Muscle of leg (tissue), 16 donors: Measurements from ENCODE around the gene CRIP1. TPM values are rescaled to one million over a fixed set of nuclear protein-coding genes. Genes with fewer than 3 reads are reported as not detected.

Experiments
- DNase-seq: peaks from one replicate; pipeline ENCODE4 v3.0.0; 2013
- H3K27ac ChIP-seq: one replicate; pipeline ENCODE4 v1.5.1; 2013; ENCODE audit warnings: mild to moderate bottlenecking, low read length, control low read depth
- H3K27me3 ChIP-seq: one replicate; pipeline ENCODE4 v1.6.1; 2013; ENCODE audit warnings: low read length; ENCODE audit not compliant: control insufficient read depth, insufficient read depth
- H3K36me3 ChIP-seq: one replicate; pipeline ENCODE4 v1.6.1; 2013; ENCODE audit warnings: low read length; ENCODE audit not compliant: control insufficient read depth, insufficient read depth
- H3K4me1 ChIP-seq: one replicate; pipeline ENCODE4 v1.6.1; 2013; ENCODE audit warnings: low read length; ENCODE audit not compliant: control insufficient read depth, insufficient read depth
- H3K4me3 ChIP-seq: one replicate; pipeline ENCODE4 v1.5.1; 2013; ENCODE audit warnings: low read length, control low read depth
- H3K9me3 ChIP-seq: replicated peaks from 2 replicates; pipeline ENCODE4 v1.6.1; 2013; ENCODE audit warnings: low read depth, low read length; ENCODE audit not compliant: control insufficient read depth
- WGBS: methylation state at CpG from one replicate; pipeline ENCODE4 v1.1.5; 2013; ENCODE audit warnings: missing lambda C conversion rate; ENCODE audit not compliant: insufficient coverage; 5-methylcytosine and 5-hydroxymethylcytosine counted together
- long read RNA-seq, 11 donors: transcript quantifications; one replicate each; lab custom pipeline, GENCODE V29; 2026
- polyA plus RNA-seq, 8 donors: library from polyadenylated mRNA; unstranded; fragments of 120-200 nt; gene quantifications; one replicate each; pipeline versions ENCODE4 v1.2.1 to v1.2.3, GENCODE V29; 2013; ENCODE audit warnings: inconsistent platforms in 1 of 8, low replicate concordance in 1 of 8; ENCODE audit not compliant: insufficient read length in 8 of 8, insufficient read depth in 1 of 8
- total RNA-seq: library from RNA; stranded (reverse); fragments of 120-200 nt; gene quantifications from one replicate; pipeline ENCODE4 v1.2.4, GENCODE V29; 2013

The CRIP1 gene
- 39.3 TPM for total RNA-seq
- 10 to 100 TPM; 32.6 to 64.4 (median 56.7) TPM for polyA plus RNA-seq
- long read RNA-seq, donor 1, transcript CRIP1-201 (5 exons, 1,311 nt) = major isoform, 6 of 10 reads
- long read RNA-seq, donor 1, partial matches to known transcripts = 0 of 10 reads
- long read RNA-seq, donor 1, other reads (novel, unspliced or antisense) = 0 of 10 reads
- long read RNA-seq, donor 2, transcript CRIP1-201 (5 exons, 1,311 nt) = major isoform, 8 of 9 reads
- long read RNA-seq, donor 2, partial matches to known transcripts = 0 of 9 reads
- long read RNA-seq, donor 2, other reads (novel, unspliced or antisense) = 0 of 9 reads
- long read RNA-seq, donor 3, transcript CRIP1-201 (5 exons, 1,311 nt) = major isoform, 20 of 24 reads
- long read RNA-seq, donor 3, partial matches to known transcripts = 0 of 24 reads
- long read RNA-seq, donor 3, other reads (novel, unspliced or antisense) = 0 of 24 reads
- long read RNA-seq, donor 4, transcript CRIP1-201 (5 exons, 1,311 nt) = major isoform, 33 of 39 reads
- long read RNA-seq, donor 4, partial matches to known transcripts = 0 of 39 reads
- long read RNA-seq, donor 4, other reads (novel, unspliced or antisense) = 0 of 39 reads
- long read RNA-seq, donor 5, transcript CRIP1-201 (5 exons, 1,311 nt) = major isoform, 68 of 78 reads
- long read RNA-seq, donor 5, transcript CRIP1-205 (4 exons, 638 nt) = minor isoform, 6 of 78 reads
- long read RNA-seq, donor 5, partial matches to known transcripts = 0 of 78 reads
- long read RNA-seq, donor 5, other reads (novel, unspliced or antisense) = 0 of 78 reads
- long read RNA-seq, donor 6, transcript CRIP1-201 (5 exons, 1,311 nt) = major isoform, 36 of 42 reads
- long read RNA-seq, donor 6, partial matches to known transcripts = 0 of 42 reads
- long read RNA-seq, donor 6, other reads (novel, unspliced or antisense) = 0 of 42 reads
- long read RNA-seq, donor 7, transcript CRIP1-204 (2 exons, 1,443 nt) = minor isoform, 6 of 79 reads
- long read RNA-seq, donor 7, transcript CRIP1-201 (5 exons, 1,311 nt) = major isoform, 62 of 79 reads
- long read RNA-seq, donor 7, transcript CRIP1-205 (4 exons, 638 nt) = minor isoform, 6 of 79 reads
- long read RNA-seq, donor 7, transcript CRIP1-206 (3 exons, 2,241 nt) = minor isoform, 5 of 79 reads
- long read RNA-seq, donor 7, partial matches to known transcripts = 0 of 79 reads
- long read RNA-seq, donor 7, other reads (novel, unspliced or antisense) = 0 of 79 reads
- long read RNA-seq, donor 8, transcript CRIP1-201 (5 exons, 1,311 nt) = major isoform, 40 of 53 reads
- long read RNA-seq, donor 8, partial matches to known transcripts = 6 of 53 reads
- long read RNA-seq, donor 8, other reads (novel, unspliced or antisense) = 0 of 53 reads
- long read RNA-seq, donor 9, transcript CRIP1-201 (5 exons, 1,311 nt) = major isoform, 37 of 44 reads
- long read RNA-seq, donor 9, partial matches to known transcripts = 0 of 44 reads
- long read RNA-seq, donor 9, other reads (novel, unspliced or antisense) = 0 of 44 reads
- long read RNA-seq, donor 10, transcript CRIP1-205 (4 exons, 638 nt) = minor isoform, 5 of 63 reads
- long read RNA-seq, donor 10, transcript CRIP1-201 (5 exons, 1,311 nt) = major isoform, 52 of 63 reads
- long read RNA-seq, donor 10, partial matches to known transcripts = 0 of 63 reads
- long read RNA-seq, donor 10, other reads (novel, unspliced or antisense) = 0 of 63 reads
- long read RNA-seq, donor 11, transcript CRIP1-201 (5 exons, 1,311 nt) = major isoform, 52 of 58 reads
- long read RNA-seq, donor 11, transcript CRIP1-205 (4 exons, 638 nt) = minor isoform, 5 of 58 reads
- long read RNA-seq, donor 11, partial matches to known transcripts = 0 of 58 reads
- long read RNA-seq, donor 11, other reads (novel, unspliced or antisense) = 0 of 58 reads

- WGBS = 7% methylated on average over 50 of the region's 56 CpGs
- peaks cover 84% of the 10 kb centered on the region for H3K4me1 ChIP-seq
- H3K27me3 ChIP-seq = peaks cover 25% of the 10 kb centered on the region
- DNase-seq = peak; percentile 40
- peak within 1 kb of the TSS; percentile 41 for H3K4me3 ChIP-seq
- peak within 1 kb of the TSS; percentile 59 for H3K27ac ChIP-seq
- no peaks in the 10 kb centered on the region for H3K9me3 ChIP-seq
- no peaks in the 10 kb centered on the region for H3K36me3 ChIP-seq
Observed at GRCh38 chr14:105486163-105486973, at the start of gene CRIP1. Gene CRIP1, plus strand, starts transcription at chr14:105486886. Its CDS starts 374 bp downstream, at chr14:105487260.

GRCh38 chr14:105436891-105437722 lies 49.6 kb upstream of the CRIP1 start:
- Histone ChIP-seq H3K4me1 (peaks cover 9% of the 10 kb centered on the region), H3K9me3 (peaks cover 5% of the 10 kb centered on the region), H3K36me3 (peaks cover 42% of the 10 kb centered on the region), H3K27me3 (no peaks in the 10 kb centered on the region), H3K4me3 (no peak overlapping the region), H3K27ac (no peak overlapping the region)
- 89% methylated on average over 29 of the region's 31 CpGs for WGBS
- DNase-seq = no peak

GRCh38 chr14:105437723-105438500 lies 48.8 kb upstream of the CRIP1 start:
- H3K36me3 ChIP-seq = peaks cover 50% of the 10 kb centered on the region
- no peaks in the 10 kb centered on the region for H3K27me3 ChIP-seq
- no peak overlapping the region for H3K27ac ChIP-seq
- no peak for DNase-seq
- H3K9me3 ChIP-seq = peaks cover 5% of the 10 kb centered on the region
- peaks cover 9% of the 10 kb centered on the region for H3K4me1 ChIP-seq
- 91% methylated on average over 15 of the region's 18 CpGs for WGBS
- H3K4me3 ChIP-seq = no peak overlapping the region

DNA sequence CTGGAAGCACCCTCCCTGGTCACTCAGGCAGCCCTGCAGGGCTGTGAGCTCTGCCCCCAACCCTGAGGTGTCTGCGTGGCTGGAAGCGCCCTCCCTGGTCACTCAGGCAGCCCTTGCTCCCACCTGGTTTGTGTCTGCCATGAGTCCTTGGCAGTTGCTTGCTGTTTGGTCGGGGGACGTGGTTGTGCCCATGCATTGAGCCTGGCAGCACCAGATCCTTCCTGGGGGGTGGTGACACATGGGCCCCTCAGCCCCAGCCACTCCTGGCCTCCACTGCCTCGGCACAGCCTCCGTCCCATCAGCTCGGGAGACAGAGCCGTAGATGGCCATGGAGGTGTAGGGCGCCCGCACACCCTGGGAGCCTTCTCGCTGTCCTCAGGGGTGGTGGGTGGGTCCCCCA lies 47.5 kb upstream of the CRIP1 start:
- Histone ChIP-seq H3K27me3 (no peaks in the 10 kb centered on the region), H3K4me3 (no peak overlapping the region), H3K9me3 (peaks cover 5% of the 10 kb centered on the region), H3K4me1 (peaks cover 9% of the 10 kb centered on the region), H3K36me3 (peaks cover 55% of the 10 kb centered on the region), H3K27ac (no peak overlapping the region)
- DNase-seq = no peak
- WGBS = 91% methylated on average over 7 of the region's 11 CpGs

GRCh38 chr14:105439710-105440553 lies 46.8 kb upstream of the CRIP1 start:
- H3K9me3 ChIP-seq = peaks cover 5% of the 10 kb centered on the region
- H3K27me3 ChIP-seq = no peaks in the 10 kb centered on the region
- H3K36me3 ChIP-seq = peaks cover 55% of the 10 kb centered on the region
- H3K27ac ChIP-seq = no peak overlapping the region
- DNase-seq = no peak
- 79% methylated on average over 30 of the region's 33 CpGs for WGBS
- H3K4me1 ChIP-seq = peaks cover 9% of the 10 kb centered on the region
- H3K4me3 ChIP-seq = no peak overlapping the region

GRCh38 chr14:105440554-105440900 lies 46.2 kb upstream of the CRIP1 start:
- no peak overlapping the region for H3K27ac ChIP-seq
- peaks cover 56% of the 10 kb centered on the region for H3K36me3 ChIP-seq
- no peaks in the 10 kb centered on the region for H3K27me3 ChIP-seq
- H3K4me1 ChIP-seq = peaks cover 9% of the 10 kb centered on the region
- 90% methylated on average over 15 of the region's 15 CpGs for WGBS
- no peak for DNase-seq
- H3K9me3 ChIP-seq = peaks cover 3% of the 10 kb centered on the region
- H3K4me3 ChIP-seq = no peak overlapping the region

DNA sequence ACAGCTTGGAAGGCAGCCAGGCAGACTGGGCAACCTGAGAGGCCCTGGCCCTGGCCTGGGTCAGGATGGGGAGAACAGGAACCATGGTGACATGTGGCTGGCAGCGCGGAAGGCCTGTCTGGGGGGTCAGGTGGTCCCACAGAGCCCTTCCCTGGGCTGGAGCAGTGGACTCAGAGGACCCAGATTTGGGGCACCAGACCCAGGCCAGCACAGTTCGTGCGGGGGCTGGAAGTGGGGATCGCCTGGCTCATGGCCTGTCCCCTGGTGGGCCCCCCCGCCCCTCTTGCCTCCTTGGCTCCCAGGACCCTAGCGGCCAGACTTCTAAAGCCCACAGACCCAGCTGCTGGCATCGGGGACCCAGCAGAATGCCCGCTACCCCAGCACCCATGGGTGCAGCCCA lies 45.7 kb upstream of the CRIP1 start:
- 89% methylated on average over 9 of the region's 9 CpGs for WGBS
- no peaks in the 10 kb centered on the region for H3K9me3 ChIP-seq
- H3K4me3 ChIP-seq = no peak overlapping the region
- H3K4me1 ChIP-seq = peaks cover 9% of the 10 kb centered on the region
- H3K27me3 ChIP-seq = no peaks in the 10 kb centered on the region
- H3K27ac ChIP-seq = no peak overlapping the region
- peaks cover 61% of the 10 kb centered on the region for H3K36me3 ChIP-seq
- no peak for DNase-seq
